ENCODE results near the gene TTC3.

DNA sequence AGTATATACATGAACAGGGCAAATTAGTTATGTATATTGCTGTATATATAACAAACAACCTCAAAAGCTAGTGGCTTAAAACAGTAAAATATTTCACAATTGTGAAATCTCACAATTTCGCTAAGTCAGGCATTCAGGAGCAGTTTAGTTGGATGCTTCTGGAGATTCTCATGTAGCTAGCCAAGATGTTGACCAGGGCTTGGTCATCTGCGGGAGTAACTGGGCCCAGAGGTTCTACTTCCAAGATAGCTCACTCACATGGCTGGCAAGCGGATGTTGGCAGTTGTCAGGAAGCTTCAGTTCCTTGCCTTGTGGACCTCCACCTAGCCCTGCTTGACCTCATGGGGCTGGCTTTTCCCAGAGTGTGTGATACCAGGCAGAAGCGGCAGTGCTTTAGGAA lies 95.6 kb downstream of the TTC3 start:
- TF ChIP-seq, protein P1, sequence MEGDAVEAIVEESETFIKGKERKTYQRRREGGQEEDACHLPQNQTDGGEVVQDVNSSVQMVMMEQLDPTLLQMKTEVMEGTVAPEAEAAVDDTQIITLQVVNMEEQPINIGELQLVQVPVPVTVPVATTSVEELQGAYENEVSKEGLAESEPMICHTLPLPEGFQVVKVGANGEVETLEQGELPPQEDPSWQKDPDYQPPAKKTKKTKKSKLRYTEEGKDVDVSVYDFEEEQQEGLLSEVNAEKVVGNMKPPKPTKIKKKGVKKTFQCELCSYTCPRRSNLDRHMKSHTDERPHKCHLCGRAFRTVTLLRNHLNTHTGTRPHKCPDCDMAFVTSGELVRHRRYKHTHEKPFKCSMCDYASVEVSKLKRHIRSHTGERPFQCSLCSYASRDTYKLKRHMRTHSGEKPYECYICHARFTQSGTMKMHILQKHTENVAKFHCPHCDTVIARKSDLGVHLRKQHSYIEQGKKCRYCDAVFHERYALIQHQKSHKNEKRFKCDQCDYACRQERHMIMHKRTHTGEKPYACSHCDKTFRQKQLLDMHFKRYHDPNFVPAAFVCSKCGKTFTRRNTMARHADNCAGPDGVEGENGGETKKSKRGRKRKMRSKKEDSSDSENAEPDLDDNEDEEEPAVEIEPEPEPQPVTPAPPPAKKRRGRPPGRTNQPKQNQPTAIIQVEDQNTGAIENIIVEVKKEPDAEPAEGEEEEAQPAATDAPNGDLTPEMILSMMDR (IDR thresholded peaks at IDR 0.05), result no peak
- TF ChIP-seq POLR2A (IDR thresholded peaks at IDR 0.05), result no peak

All from prostate gland (tissue), 2 donors.